Medulla oblongata (tissue), 1 donor: Measurements from ENCODE around the gene TMEM158.

Source experiments
- DNase-seq: peaks from one replicate; pipeline ENCODE4 v3.0.0-alpha.2; 2015; ENCODE audit errors: extremely low spot score

Gene TMEM158

DNA sequence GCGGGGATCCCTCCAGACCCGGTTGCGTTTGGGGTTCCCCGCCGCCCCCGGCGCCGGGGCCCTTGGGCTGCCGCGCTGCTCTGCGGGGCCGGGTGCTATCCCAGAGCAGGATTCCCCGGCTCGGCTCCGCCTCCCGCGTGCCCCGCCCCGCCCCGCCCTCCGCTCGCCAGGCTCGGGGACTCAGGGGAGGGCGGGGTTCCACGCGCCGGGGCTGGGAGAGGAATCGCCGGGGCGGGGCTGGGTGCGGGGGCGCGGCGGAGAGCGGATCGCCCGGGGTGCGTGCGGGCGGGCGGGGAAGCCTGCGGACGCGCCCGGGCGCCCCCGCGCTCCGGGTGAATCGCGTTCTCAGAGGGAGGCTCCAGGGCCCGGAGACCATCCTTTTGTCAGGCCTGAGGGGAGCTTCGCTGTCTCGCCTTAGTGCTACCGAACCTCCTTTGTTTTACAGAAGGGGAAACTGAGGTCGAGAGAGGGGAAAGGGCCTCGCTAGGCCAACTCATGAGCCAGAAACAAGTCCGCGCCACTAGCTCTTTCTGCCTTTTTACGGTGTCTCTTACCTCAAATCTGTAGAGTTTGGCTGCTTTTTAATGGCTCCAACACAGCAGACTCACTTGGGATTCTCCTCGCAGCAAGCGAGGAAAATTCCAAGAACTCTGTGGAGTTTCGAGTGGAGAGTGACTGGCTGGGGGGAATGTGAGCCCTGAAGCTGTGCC, at the start of gene TMEM158:
Gene TMEM158, minus strand, starts transcription at position 82 of the 710 bp plus-strand sequence. CDS start 260 bp downstream, outside the sequence.
- DNase-seq: peak; percentile 74

DNA sequence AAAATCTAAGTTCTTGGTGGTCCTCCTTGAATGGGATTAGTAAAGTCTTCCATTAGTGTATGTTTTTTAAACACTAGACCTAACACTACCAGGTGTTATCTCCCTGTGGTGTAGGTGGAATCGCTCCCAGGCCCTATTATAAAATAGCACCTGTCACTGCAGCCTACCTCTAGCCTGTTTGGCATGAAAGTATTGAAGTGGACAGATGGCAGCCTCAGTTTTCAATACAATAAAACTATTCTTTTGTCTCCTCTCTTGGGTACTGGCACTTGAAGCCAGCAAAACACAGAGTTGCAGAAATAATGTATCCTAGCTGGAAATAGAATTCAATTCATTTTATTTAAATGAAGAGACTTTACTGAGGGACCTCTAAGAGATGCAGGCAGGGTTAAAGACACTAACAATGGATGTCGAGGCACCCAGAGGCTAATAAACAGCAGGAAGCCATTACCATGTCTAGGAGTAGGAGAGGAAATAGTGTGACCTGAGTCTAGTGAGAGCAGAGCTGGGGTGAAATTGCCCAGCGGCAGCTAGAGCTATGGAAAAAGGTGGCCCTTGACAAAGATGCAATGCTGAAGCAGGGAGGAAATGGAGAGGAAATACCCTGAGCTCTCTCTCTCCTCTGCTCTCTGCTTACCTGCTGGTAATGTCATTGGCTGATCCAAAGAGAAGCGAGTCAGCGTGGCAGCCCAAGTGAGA, 49.1 kb upstream of the TMEM158 start:
- DNase-seq: no peak

- DNase-seq: no peak
These were observed 47.8 kb upstream of the TMEM158 start for GRCh38 chr3:45273681-45274515.

GRCh38 chr3:45272828-45273470, 46.9 kb upstream of the TMEM158 start:
- no peak for DNase-seq

DNA sequence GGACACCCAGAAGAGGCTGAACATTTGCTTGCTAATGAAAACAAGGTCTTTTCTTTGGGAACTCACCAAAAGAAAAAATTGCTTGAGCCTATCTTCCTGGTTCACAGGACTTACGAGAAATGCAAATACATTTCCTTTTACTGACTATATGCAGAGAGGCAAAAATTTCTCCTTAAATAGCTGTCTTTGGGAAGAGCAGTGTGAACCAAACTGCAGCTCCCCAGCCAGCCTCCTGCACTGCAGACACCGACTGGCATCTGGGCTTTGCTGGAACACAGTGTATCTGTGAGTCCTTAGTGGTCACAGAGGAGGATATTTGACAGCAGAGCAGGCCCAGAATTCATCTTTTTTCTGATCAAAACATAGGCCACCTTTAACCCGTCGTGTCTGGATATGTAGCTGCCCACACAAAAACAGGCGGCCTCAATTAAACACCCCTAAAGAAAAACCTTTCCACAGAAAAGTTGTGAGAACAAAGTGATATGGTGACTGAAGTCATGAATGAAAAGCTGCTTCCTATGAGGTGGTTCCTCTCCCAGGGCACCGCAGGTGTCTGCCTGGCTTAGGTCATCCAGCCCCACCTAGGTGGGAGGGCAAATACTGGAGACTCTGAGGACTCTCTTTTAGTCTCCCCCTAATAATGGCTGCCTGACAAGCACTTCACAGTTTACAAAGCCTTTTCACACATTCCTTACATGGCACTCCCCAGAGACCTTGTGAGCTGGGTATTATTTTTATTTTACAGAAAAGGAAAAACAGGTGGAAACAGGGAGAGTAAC, 46.1 kb upstream of the TMEM158 start:
- DNase-seq: no peak

DNA sequence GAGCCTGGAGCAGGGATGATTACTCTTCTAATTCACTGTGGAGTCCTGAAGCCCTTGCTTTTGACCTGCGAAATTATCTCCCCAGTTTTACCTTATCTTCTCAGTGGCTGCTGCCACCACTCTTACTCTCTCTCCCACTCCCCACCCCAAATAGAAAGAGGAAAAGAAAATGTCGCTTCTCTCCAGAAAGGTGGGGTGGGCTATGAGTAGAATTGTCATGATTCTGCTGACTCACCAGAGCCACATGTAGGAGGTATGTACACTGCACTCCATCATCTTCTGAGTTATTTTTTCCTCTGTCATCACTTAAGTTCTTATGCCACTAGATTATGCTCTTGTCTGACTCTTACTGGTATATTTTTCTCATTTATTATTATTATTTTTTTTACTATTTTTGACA, 43.9 kb upstream of the TMEM158 start:
- no peak for DNase-seq

- no peak for DNase-seq
These were observed 41.0 kb upstream of the TMEM158 start for GRCh38 chr3:45267097-45267496.

DNA sequence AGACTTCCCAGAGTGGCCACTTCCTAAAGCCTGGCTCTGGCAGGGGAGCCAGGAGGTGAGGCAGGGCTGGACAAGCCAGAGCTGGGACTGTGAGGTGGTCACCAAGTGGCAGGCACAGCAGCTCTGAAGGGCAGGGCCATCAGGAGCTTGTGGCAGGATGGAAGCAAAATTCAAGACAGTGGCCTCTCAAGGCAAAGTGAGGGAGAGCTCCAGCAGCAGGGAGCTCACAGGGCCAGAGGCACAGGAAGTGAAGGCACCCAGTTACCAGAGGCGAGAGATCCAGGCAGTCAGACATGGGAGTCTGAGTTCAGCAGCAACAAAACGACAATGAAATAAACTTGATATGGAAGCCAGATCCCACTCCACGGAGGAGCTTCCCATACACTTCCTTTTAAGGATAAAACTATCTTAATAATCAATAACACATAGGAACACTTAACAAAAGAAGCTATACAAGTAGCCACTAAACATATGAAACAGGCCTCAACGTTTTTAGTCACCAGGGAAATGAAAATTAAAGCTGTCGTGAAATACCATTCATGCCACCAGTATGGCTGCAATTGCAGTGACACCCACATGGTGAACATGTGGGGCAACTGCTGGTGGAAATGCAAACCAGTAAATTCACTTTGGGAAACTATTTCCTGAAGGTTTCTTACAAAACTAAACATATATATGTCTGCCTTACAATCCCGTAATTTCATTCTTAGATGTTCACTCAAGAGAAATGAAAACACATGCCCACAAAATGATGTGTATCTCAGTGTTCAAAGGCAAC, 35.4 kb upstream of the TMEM158 start:
- no peak for DNase-seq

DNA sequence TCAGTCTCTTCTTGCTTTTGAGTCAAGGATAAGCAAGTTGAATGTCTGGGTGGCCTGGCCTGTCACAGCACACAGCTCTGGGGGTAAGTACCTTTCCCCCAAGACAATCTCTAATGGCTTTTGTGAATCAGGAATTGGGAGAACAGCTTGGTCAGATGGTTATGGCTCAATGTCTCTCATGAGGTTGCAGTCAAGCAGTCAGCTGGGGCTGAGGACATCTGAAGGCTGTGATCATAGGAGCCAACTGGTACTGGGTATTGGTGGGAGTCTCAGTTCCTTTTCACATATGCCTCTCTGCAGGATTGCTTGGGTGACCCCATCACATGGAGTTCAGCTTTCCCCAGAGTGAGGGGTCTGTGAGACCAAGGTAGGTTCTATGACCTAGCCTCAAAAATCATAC, 33.0 kb upstream of the TMEM158 start:
- no peak for DNase-seq

GRCh38 chr3:45258317-45258716, 32.2 kb upstream of the TMEM158 start:
- no peak for DNase-seq

GRCh38 chr3:45253316-45253715, 27.2 kb upstream of the TMEM158 start:
- no peak for DNase-seq

- no peak for DNase-seq
These were observed 26.7 kb upstream of the TMEM158 start for GRCh38 chr3:45252826-45253225.

DNA sequence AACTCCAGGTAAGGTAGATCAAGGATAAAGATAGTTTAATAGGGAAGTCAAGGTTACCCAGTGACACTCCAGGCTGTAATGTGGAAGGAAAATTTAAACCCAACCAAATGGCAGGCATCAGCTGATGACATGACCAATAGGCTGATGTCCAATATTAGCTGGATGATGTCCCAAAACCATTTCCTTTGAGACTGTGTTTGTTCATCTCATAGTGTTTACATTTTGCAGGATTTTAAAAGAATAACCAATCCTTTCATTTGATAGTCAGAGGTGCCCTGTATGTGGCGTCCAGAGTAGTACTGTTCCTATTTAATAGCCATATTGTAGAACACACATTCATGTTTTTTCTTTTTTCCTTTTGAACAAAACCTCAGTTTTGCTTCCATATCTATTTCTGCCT, 23.3 kb upstream of the TMEM158 start:
- no peak for DNase-seq

GRCh38 chr3:45246241-45246640, 20.2 kb upstream of the TMEM158 start:
- no peak for DNase-seq

GRCh38 chr3:45244356-45244755, 18.3 kb upstream of the TMEM158 start:
- no peak for DNase-seq

- no peak for DNase-seq
These were observed 15.1 kb upstream of the TMEM158 start for GRCh38 chr3:45241206-45241605.

- no peak for DNase-seq
These were observed 14.2 kb upstream of the TMEM158 start for GRCh38 chr3:45240292-45240691.

DNA sequence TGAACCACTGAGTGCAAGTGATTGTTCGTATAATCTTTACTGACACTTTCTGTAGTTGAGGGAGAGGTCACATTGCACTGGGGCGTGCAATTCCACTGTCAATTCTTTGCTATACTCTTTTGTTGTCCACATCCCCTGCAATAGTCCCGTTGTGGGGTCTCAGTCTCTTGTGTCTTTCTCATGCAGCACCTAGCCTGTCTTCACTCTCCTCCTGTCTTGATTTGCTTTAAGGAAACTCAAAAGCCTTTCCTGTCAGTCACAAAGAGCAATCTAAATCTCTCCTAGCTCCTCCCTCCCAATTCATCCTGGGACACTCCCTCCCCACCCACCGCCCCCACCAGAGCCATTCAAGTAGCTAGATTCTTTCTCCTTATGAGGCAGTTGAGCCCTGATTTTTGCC, 13.2 kb upstream of the TMEM158 start:
- no peak for DNase-seq

GRCh38 chr3:45236964-45237363, 10.9 kb upstream of the TMEM158 start:
- DNase-seq: no peak

GRCh38 chr3:45235409-45235808, 9.3 kb upstream of the TMEM158 start:
- DNase-seq: no peak
